ENCODE results near the gene GLCE.

The GLCE gene
- 12.4 reads per million, percentile 36 among the genes with 10 or more reads in this experiment for total RNA-seq

- peak; percentile 88 for DNase-seq
These were observed at the start of gene GLCE for GRCh38 chr15:69160141-69160993. GLCE (plus strand) TSS chr15:69160635; CDS start chr15:69255807, 95,172 bp downstream.

- no peak for DNase-seq
These were observed 46.0 kb upstream of the GLCE start for GRCh38 chr15:69114331-69114928.

- no peak for DNase-seq
These were observed 45.4 kb upstream of the GLCE start for GRCh38 chr15:69115031-69115430.

- DNase-seq = no peak
These were observed 44.0 kb upstream of the GLCE start for GRCh38 chr15:69116391-69116790.

GRCh38 chr15:69117431-69117871 lies 43.0 kb upstream of the GLCE start:
- no peak for DNase-seq

- no peak for DNase-seq
These were observed 42.3 kb upstream of the GLCE start for GRCh38 chr15:69118089-69118488.

GRCh38 chr15:69119001-69119400 lies 41.4 kb upstream of the GLCE start:
- DNase-seq = no peak

GRCh38 chr15:69119683-69120395 lies 40.6 kb upstream of the GLCE start:
- DNase-seq = no peak

- no peak for DNase-seq
These were observed 39.7 kb upstream of the GLCE start for GRCh38 chr15:69120732-69121131.

- DNase-seq = no peak
These were observed 39.1 kb upstream of the GLCE start for GRCh38 chr15:69121198-69121828.

- DNase-seq = no peak
These were observed 35.2 kb upstream of the GLCE start for GRCh38 chr15:69125236-69125635.

GRCh38 chr15:69126054-69126469 lies 34.4 kb upstream of the GLCE start:
- no peak for DNase-seq

- DNase-seq = no peak
These were observed 33.1 kb upstream of the GLCE start for GRCh38 chr15:69127306-69127705.

GRCh38 chr15:69128667-69129311 lies 31.6 kb upstream of the GLCE start:
- no peak for DNase-seq

- DNase-seq = no peak
These were observed 28.8 kb upstream of the GLCE start for GRCh38 chr15:69131362-69132220.

GRCh38 chr15:69132430-69132829 lies 28.0 kb upstream of the GLCE start:
- no peak for DNase-seq

GRCh38 chr15:69132977-69133861 lies 27.2 kb upstream of the GLCE start:
- DNase-seq = no peak

GRCh38 chr15:69133862-69134519 lies 26.4 kb upstream of the GLCE start:
- no peak for DNase-seq

GRCh38 chr15:69134791-69135190 lies 25.6 kb upstream of the GLCE start:
- DNase-seq = no peak

- no peak for DNase-seq
These were observed 24.9 kb upstream of the GLCE start for GRCh38 chr15:69135499-69135898.

All from effector CD4-positive, alpha-beta T cell (primary cell).